OCI-LY7 (cell line): ENCODE measurements around the gene TXNDC12. TPM values are rescaled to one million over a fixed set of nuclear protein-coding genes. Genes with fewer than 3 reads are reported as not detected.
A peak's percentile ranks its signal among the peaks of the same experiment; 100 is the strongest.

ENCODE experiments used
- BruUV-seq: library from RNA; stranded (reverse); fragments of 400-500 nt; replicated peaks from 2 replicates; lab custom pipeline; 2021; lab: Mats Ljungman, UMichigan
- CTCF ChIA-PET: fragments of 300-600 bp; sonication (Branson Sonifier 250); formaldehyde crosslinking; loops from one replicate; lab custom pipeline; 2022; ENCODE audit warnings: antibody characterized with exemption; ENCODE audit not compliant: unreplicated experiment; lab: Charles Lee
- POLR2A ChIA-PET: fragments of 300-600 bp; sonication (Branson Sonifier 250); formaldehyde crosslinking; loops from one replicate; lab custom pipeline; 2022; ENCODE audit warnings: antibody characterized with exemption; lab: Charles Lee
- DNase-seq: peaks from one replicate; pipeline ENCODE4 v3.0.0-alpha.2; 2015; ENCODE audit warnings: low spot score
- H2AFZ ChIP-seq: fragments of 200-600 bp; sonication (generic), shearing (Covaris generic); 2 replicates; pipeline ENCODE4 v1.6.1; 2014; ENCODE audit warnings: mild to moderate bottlenecking, antibody characterized with exemption, low read length, moderate library complexity
- H3K27ac ChIP-seq: fragments of 200-600 bp; sonication (generic); 2 replicates; pipeline ENCODE4 v1.5.1; 2014; ENCODE audit warnings: mixed run types, low read depth, mild to moderate bottlenecking, moderate library complexity, low read length, inconsistent platforms; ENCODE audit not compliant: poor library complexity, severe bottlenecking
- H3K36me3 ChIP-seq: fragments of 200-600 bp; sonication (generic); 2 replicates; pipeline ENCODE4 v1.6.1; 2014; ENCODE audit warnings: mild to moderate bottlenecking, antibody characterized with exemption, low read length, moderate library complexity, mixed read lengths; ENCODE audit not compliant: insufficient read depth
- H3K4me1 ChIP-seq: fragments of 200-600 bp; sonication (generic); 2 replicates; pipeline ENCODE4 v1.5.1; 2014; ENCODE audit warnings: mild to moderate bottlenecking, low read length; ENCODE audit not compliant: insufficient read depth, poor library complexity, severe bottlenecking
- H3K4me2 ChIP-seq: fragments of 200-600 bp; sonication (generic); 2 replicates; pipeline ENCODE4 v1.6.1; 2014; ENCODE audit warnings: mild to moderate bottlenecking, low read length
- H3K4me3 ChIP-seq: fragments of 200-600 bp; sonication (generic); 2 replicates; pipeline ENCODE4 v1.5.1; 2014; ENCODE audit warnings: mild to moderate bottlenecking, low read depth, low read length; ENCODE audit not compliant: poor library complexity, severe bottlenecking
- H3K79me2 ChIP-seq: fragments of 200-600 bp; sonication (generic); 2 replicates; pipeline ENCODE4 v1.6.1; 2016; ENCODE audit warnings: low read depth, mild to moderate bottlenecking, low read length, moderate library complexity, mixed read lengths; ENCODE audit not compliant: insufficient read depth
- H3K9me2 ChIP-seq: fragments of 200-600 bp; sonication (generic); 2 replicates; pipeline ENCODE4 v1.6.1; 2016; ENCODE audit warnings: mild to moderate bottlenecking, low read length, mixed read lengths; ENCODE audit not compliant: insufficient read depth
- H3K9me3 ChIP-seq: fragments of 200-600 bp; sonication (generic); 2 replicates; pipeline ENCODE4 v1.6.1; 2014; ENCODE audit warnings: mild to moderate bottlenecking, mixed run types, low read length, mixed read lengths
- H4K20me1 ChIP-seq: fragments of 200-600 bp; sonication (generic); 2 replicates; pipeline ENCODE4 v1.6.1; 2014; ENCODE audit warnings: mild to moderate bottlenecking, antibody characterized with exemption, low read length, moderate library complexity, mixed read lengths; ENCODE audit not compliant: insufficient read depth
- EZH2phosphoT487 ChIP-seq: fragments of 200-600 bp; sonication (generic); IDR thresholded peaks from 2 replicates; pipeline ENCODE4 v1.6.1; 2018; ENCODE audit warnings: low read depth, borderline replicate concordance, mild to moderate bottlenecking, mixed run types, antibody characterized with exemption, low read length, moderate library complexity, mixed read lengths
- intact Hi-C: fragments of 100-400 bp; cut with micrococcal nuclease; formaldehyde crosslinking; loops from one replicate; pipeline ENCODE4 v1.10.0; 2022; ENCODE audit not compliant: unreplicated experiment
- small RNA-seq: library from RNA; depleted of rRNA; stranded (forward); fragments of <200 nt; gene quantifications from one replicate; pipeline ENCODE3, GENCODE V24; 2014
- total RNA-seq, 2 experiments: library from RNA; depleted of rRNA in 1 of 2; stranded (reverse); fragments of >200 nt in 1 of 2; shearing (Covaris generic) in 1 of 2; gene quantifications; 2 replicates each; pipeline ENCODE4 v1.2.3, GENCODE V29; 2014 to 2022
- TF ChIP-seq, protein P1 (sequence below): fragments of 200-600 bp; sonication (generic); conservative IDR thresholded peaks from 2 replicates; pipeline ENCODE4 v1.5.1; 2014; ENCODE audit warnings: mild to moderate bottlenecking, antibody characterized with exemption, low read length, moderate library complexity, mixed read lengths

Gene TXNDC12
- total RNA-seq, 2 experiments from 2014 or later = 26.6 to 40.5 TPM

DNA sequence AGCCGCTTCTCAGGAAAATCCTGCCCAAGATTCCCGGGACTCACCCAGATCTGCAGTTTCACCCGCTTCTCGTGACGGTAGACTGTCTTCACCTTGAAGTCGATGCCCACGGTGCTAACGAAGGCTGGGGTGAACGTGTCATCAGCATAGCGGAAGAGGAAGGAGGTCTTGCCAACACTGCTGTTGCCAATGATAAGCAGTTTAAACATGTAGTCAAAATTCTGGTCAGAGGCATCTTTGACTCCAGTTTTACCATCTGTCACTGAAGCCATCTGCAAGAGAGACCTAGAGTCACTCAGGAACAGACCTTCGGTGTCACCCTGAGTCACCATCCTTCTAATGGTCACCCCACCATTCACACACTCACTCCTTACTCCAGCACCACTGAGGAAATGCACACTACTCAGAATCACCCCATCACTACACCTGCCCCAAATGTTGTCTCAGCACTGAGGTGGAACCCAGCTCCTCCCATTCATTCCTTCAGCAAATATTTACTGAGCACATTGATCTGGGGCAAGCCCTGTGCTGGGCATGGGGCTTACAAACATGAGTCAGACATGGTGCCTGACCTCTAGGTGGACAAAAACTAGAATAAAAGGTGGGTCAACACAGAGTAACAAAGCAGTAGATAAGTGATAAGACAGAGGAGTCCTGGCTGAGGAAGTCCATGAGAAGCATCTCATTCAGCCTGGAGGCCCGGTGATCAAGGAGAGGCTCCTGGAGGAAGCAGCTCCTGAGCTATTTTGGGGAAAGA, 78.0 kb downstream of the TXNDC12 start:
- ChIA-PET POLR2A (no interaction called here), CTCF (interaction anchor here (0.9 kb wide), 1 partner anchor 10 kb away, joined by 3 read pairs; no protein-coding TSS in a partner anchor)
- TF ChIP-seq, protein P1, sequence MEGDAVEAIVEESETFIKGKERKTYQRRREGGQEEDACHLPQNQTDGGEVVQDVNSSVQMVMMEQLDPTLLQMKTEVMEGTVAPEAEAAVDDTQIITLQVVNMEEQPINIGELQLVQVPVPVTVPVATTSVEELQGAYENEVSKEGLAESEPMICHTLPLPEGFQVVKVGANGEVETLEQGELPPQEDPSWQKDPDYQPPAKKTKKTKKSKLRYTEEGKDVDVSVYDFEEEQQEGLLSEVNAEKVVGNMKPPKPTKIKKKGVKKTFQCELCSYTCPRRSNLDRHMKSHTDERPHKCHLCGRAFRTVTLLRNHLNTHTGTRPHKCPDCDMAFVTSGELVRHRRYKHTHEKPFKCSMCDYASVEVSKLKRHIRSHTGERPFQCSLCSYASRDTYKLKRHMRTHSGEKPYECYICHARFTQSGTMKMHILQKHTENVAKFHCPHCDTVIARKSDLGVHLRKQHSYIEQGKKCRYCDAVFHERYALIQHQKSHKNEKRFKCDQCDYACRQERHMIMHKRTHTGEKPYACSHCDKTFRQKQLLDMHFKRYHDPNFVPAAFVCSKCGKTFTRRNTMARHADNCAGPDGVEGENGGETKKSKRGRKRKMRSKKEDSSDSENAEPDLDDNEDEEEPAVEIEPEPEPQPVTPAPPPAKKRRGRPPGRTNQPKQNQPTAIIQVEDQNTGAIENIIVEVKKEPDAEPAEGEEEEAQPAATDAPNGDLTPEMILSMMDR = no peak
- TF ChIP-seq EZH2phosphoT487 = no peak
- intact Hi-C loops = no loop called here
- Histone ChIP-seq H3K9me2 (no peaks in the 10 kb centered on the region), H3K36me3 (no peaks in the 10 kb centered on the region), H3K9me3 (no peaks in the 10 kb centered on the region), H4K20me1 (no peaks in the 10 kb centered on the region), H3K4me1 (peaks cover 4% of the 10 kb centered on the region), H3K4me3 (no peak overlapping the region), H2AFZ (no peak overlapping the region), H3K4me2 (no peak overlapping the region), H3K27ac (no peak overlapping the region), H3K79me2 (no peaks in the 10 kb centered on the region)
- no TSS peak for BruUV-seq
- no peak for DNase-seq

DNA sequence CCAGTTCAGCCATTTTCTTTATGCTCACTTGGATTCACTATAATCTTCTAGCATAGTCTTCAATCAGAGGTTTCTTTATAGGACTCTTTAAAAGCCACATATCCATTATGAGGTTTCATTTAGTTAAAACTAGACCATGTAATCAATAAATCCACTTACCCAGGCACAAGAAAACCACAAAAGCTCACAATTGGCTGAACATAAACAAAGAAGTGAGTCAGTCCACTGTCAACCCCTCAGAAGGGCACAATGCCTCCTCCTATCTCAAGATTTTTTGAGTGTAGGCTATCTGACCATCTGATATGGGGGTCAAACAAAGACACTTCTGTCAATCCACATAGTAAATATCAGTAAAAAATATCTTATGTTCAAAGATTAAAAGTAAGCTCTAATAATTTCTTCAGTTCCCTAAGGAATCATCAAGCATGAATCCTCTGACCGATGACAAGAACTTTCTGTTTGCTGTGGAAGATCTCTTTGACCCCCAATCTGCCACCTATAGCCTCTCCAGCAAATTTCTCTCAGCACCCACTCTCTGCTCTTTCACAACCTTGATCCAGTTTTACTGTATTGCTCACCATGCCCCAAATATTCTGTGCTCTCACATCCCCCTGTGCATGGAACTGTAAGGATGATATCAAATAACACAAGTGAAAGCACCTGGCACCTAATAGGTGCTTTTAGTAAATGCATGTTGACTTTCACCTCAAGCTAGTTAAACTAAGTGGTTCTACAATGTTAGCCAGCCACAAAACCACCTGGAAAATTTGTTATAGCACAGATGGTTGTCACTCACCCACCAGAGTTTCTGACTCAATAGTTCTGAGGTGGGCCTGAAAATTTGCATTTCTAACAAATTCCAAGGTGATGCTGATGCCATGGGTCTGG, 81.2 kb downstream of the TXNDC12 start:
- H3K27ac ChIP-seq = no peak overlapping the region
- no peak overlapping the region for H3K4me2 ChIP-seq
- H3K9me3 ChIP-seq = no peaks in the 10 kb centered on the region
- no peaks in the 10 kb centered on the region for H3K9me2 ChIP-seq
- ChIA-PET POLR2A (interaction anchor here (0.5 kb wide), 1 partner anchor 198 kb away, joined by 3 read pairs; no protein-coding TSS in a partner anchor), CTCF (no interaction called here)
- H3K79me2 ChIP-seq = no peaks in the 10 kb centered on the region
- TF ChIP-seq, protein P1 = no peak
- no peak for TF ChIP-seq EZH2phosphoT487
- no peaks in the 10 kb centered on the region for H4K20me1 ChIP-seq
- no peaks in the 10 kb centered on the region for H3K36me3 ChIP-seq
- intact Hi-C loops = no loop called here
- BruUV-seq = no TSS peak
- H3K4me1 ChIP-seq = peaks cover 4% of the 10 kb centered on the region
- no peak for DNase-seq
- H2AFZ ChIP-seq = no peak overlapping the region
- no peak overlapping the region for H3K4me3 ChIP-seq

Small RNA genes lying within 50 kb of the gene (small RNA-seq; reads per million reads assigned to genes)
- gene RN7SL290P (not detected), gene RNA5SP48 (1.9 reads per million, percentile 75 among the genes with 10 or more reads in this experiment)

Other genes with a start within 250 kb of the TXNDC12 start
- gene NRDC, start 176.5 kb downstream of the TXNDC12 start, total RNA-seq (2014; rRNA removed; shearing (Covaris generic)) = 48.0 TPM in 2 replicates
- gene NRDC, start 176.5 kb downstream of the TXNDC12 start, total RNA-seq (2022) = 156 and 162 TPM in 2 replicates
- gene RAB3B, start 64.5 kb downstream of the TXNDC12 start, total RNA-seq (2014; rRNA removed; shearing (Covaris generic)) = 0.03 and 0.05 TPM in 2 replicates
- gene RAB3B, start 64.5 kb downstream of the TXNDC12 start, total RNA-seq (2022) = not detected in 2 replicates
- 15.8 and 16.4 TPM in 2 replicates for gene KTI12, start 21.4 kb downstream of the TXNDC12 start, total RNA-seq (2014; rRNA removed; shearing (Covaris generic))
- 16.8 and 16.9 TPM in 2 replicates for gene KTI12, start 21.4 kb downstream of the TXNDC12 start, total RNA-seq (2022)
- gene BTF3L4, start 1.1 kb upstream of the TXNDC12 start, total RNA-seq (2014; rRNA removed; shearing (Covaris generic)) = 25.5 and 27.4 TPM in 2 replicates
- 47.6 and 49.0 TPM in 2 replicates for gene BTF3L4, start 1.1 kb upstream of the TXNDC12 start, total RNA-seq (2022)
- 5.6 and 9.4 TPM in 2 replicates for gene ZFYVE9, start 86.9 kb upstream of the TXNDC12 start, total RNA-seq (2014; rRNA removed; shearing (Covaris generic))
- 3.7 and 4.0 TPM in 2 replicates for gene ZFYVE9, start 86.9 kb upstream of the TXNDC12 start, total RNA-seq (2022)